A549 (cell line): Measurements from ENCODE around the gene DDB1. TPM values are rescaled to one million over a fixed set of nuclear protein-coding genes. Genes with fewer than 3 reads are reported as not detected.

Experiments used
- ATAC-seq, 2 experiments: fragments of 200-7000 bp in 1 of 2; fragments of >200 bp in 1 of 2; cut with Nextera tagmentation in 1 of 2; cut with Tn5 transposase in 1 of 2; 3 replicates each; pipeline versions ENCODE4 v1.8.0 to v1.9.1; 2018 to 2020; ENCODE audit warnings: mild to moderate bottlenecking in 1 of 2, moderate library complexity in 1 of 2
- CTCF ChIA-PET: fragments of 300-600 bp; sonication (Branson Sonifier 250); formaldehyde crosslinking; extraction: SDS; loops from one replicate; lab custom pipeline; 2021; ENCODE audit warnings: antibody characterized with exemption, inconsistent platforms; lab: Yijun Ruan, JAX
- POLR2A ChIA-PET: fragments of 350-600 bp; formaldehyde crosslinking; extraction: SDS; loops from one replicate; lab custom pipeline; 2021; ENCODE audit warnings: antibody characterized with exemption, inconsistent platforms; lab: Yijun Ruan, JAX
- DNase-seq, 2 experiments: peaks; one replicate each; pipeline versions ENCODE4 v3.0.0 to v3.0.0-alpha.2; 2011 to 2016; ENCODE audit warnings: low read depth in 1 of 2, low spot score in 1 of 2
- FAIRE-seq: peaks from 2 replicates; lab custom pipeline; 2011; peaks lifted over from hg19 to GRCh38; lab: Jason Lieb, UNC
- H3K27ac ChIP-seq, 2 experiments: fragments of >200 bp; sonication (Bioruptor Twin); formaldehyde crosslinking; 3 replicates each; pipeline ENCODE4 v1.5.1; 2016 to 2017
- H3K4me1 ChIP-seq: fragments of >200 bp; sonication (Bioruptor Twin); formaldehyde crosslinking; 3 replicates; pipeline ENCODE4 v1.6.1; 2016
- H3K4me2 ChIP-seq: fragments of >200 bp; sonication (Bioruptor Twin); formaldehyde crosslinking; 3 replicates; pipeline ENCODE4 v1.6.1; 2016
- H3K4me3 ChIP-seq: fragments of >200 bp; sonication (Bioruptor Twin); formaldehyde crosslinking; 3 replicates; pipeline ENCODE4 v1.5.1; 2016
- H3K9me3 ChIP-seq: fragments of >200 bp; sonication (Bioruptor Twin); formaldehyde crosslinking; 3 replicates; pipeline ENCODE4 v1.6.1; 2016
- CBX2 ChIP-seq: fragments of 200-600 bp; sonication (generic); IDR thresholded peaks from 2 replicates; pipeline ENCODE4 v1.6.1; 2016; ENCODE audit warnings: low read depth, mild to moderate bottlenecking, borderline replicate concordance
- CEBPB ChIP-seq, 2 experiments: fragments of >200 bp in 1 of 2; sonication (Bioruptor Twin) in 1 of 2; formaldehyde crosslinking in 1 of 2; IDR thresholded peaks; 2 replicates each; pipeline ENCODE4 v1.6.1; 2012 to 2016
- E2F6 ChIP-seq: IDR thresholded peaks from 2 replicates; pipeline ENCODE4 v1.6.1; 2012; ENCODE audit warnings: low read depth, borderline replicate concordance
- ESRRA ChIP-seq: fragments of 150-350 bp; IDR thresholded peaks from 2 replicates; pipeline ENCODE4 v1.6.1; 2014; ENCODE audit warnings: mild to moderate bottlenecking, low read length, borderline replicate concordance
- FOSB ChIP-seq: fragments of 250-450 bp; sonication (Bioruptor Pico); IDR thresholded peaks from 2 replicates; pipeline ENCODE4 v1.5.0; 2020; ENCODE audit warnings: mild to moderate bottlenecking, moderate library complexity
- FOXS1 ChIP-seq: fragments of 250-450 bp; sonication (Bioruptor Pico); IDR thresholded peaks from 2 replicates; pipeline ENCODE4 v1.5.0; 2020; ENCODE audit warnings: mild to moderate bottlenecking, moderate library complexity
- HDAC2 ChIP-seq: fragments of 200-600 bp; sonication (generic); IDR thresholded peaks from 2 replicates; pipeline ENCODE4 v1.6.1; 2016
- HOXB5 ChIP-seq: fragments of 250-450 bp; sonication (Bioruptor Pico); IDR thresholded peaks from 2 replicates; pipeline ENCODE4 v1.5.0; 2020; ENCODE audit warnings: mild to moderate bottlenecking, moderate library complexity
- JUNB ChIP-seq: fragments of >200 bp; sonication (Bioruptor Twin); formaldehyde crosslinking; IDR thresholded peaks from 2 replicates; pipeline ENCODE4 v1.6.1; 2016
- KDM1A ChIP-seq: fragments of 200-600 bp; sonication (generic); IDR thresholded peaks from 2 replicates; pipeline ENCODE4 v1.6.1; 2016; ENCODE audit warnings: low read depth, mild to moderate bottlenecking
- KDM5A ChIP-seq: fragments of 200-600 bp; sonication (generic); IDR thresholded peaks from 2 replicates; pipeline ENCODE4 v1.6.1; 2016; ENCODE audit warnings: antibody characterized with exemption, mild to moderate bottlenecking
- MAX ChIP-seq: IDR thresholded peaks from 2 replicates; pipeline ENCODE4 v1.6.1; 2012
- MYC ChIP-seq: IDR thresholded peaks from 2 replicates; pipeline ENCODE4 v1.6.1; 2012; ENCODE audit warnings: mild to moderate bottlenecking, inconsistent platforms, low read length, improper control_type of control experiment, borderline replicate concordance
- POLR2A ChIP-seq: IDR thresholded peaks from 2 replicates; pipeline ENCODE4 v1.6.1; 2012; ENCODE audit warnings: mild to moderate bottlenecking, low read length
- POLR2AphosphoS2 ChIP-seq: conservative IDR thresholded peaks from 2 replicates; pipeline ENCODE4 v1.6.1; 2012; ENCODE audit warnings: low read length, improper control_type of control experiment, inconsistent platforms
- RCOR1 ChIP-seq: fragments of 150-350 bp; IDR thresholded peaks from 2 replicates; pipeline ENCODE4 v1.6.1; 2014; ENCODE audit warnings: antibody characterized with exemption, low read length, low read depth
- SREBF2 ChIP-seq: fragments of 450-650 bp; IDR thresholded peaks from 2 replicates; pipeline ENCODE4 v1.6.1; 2014; ENCODE audit warnings: mild to moderate bottlenecking, moderate library complexity
- ZC3H11A ChIP-seq: fragments of 450-650 bp; IDR thresholded peaks from 2 replicates; pipeline ENCODE4 v1.6.1; 2014; ENCODE audit warnings: antibody characterized with exemption, mild to moderate bottlenecking
- ZFP36 ChIP-seq: fragments of 450-650 bp; IDR thresholded peaks from 2 replicates; pipeline ENCODE4 v1.6.1; 2014; ENCODE audit warnings: borderline replicate concordance; ENCODE audit not compliant: partially characterized antibody
- WGBS: methylation state at CpG from one replicate; pipeline ENCODE4 v1.1.6; 2017; ENCODE audit errors: missing lambda C conversion rate; 5-methylcytosine and 5-hydroxymethylcytosine counted together
- polyA plus RNA-seq, 4 experiments: library from polyadenylated mRNA; depleted of rRNA in 3 of 4; stranded (reverse); fragments of >200 nt; fragmentation: RNase III in 1 of 4; extraction: RNeasy Plus Mini Kit Qiagen cat#74134 plus additional on column Dnase treatment in 1 of 4; gene quantifications; 2 replicates in 3 of 4; 3 replicates in 1 of 4; pipeline ENCODE4 v1.2.3, GENCODE V29; 2011 to 2017
- TF ChIP-seq, protein P1 (sequence below): fragments of 250-450 bp; sonication (Bioruptor Pico); IDR thresholded peaks from 2 replicates; pipeline ENCODE4 v1.5.0; 2021; ENCODE audit warnings: mild to moderate bottlenecking, moderate library complexity, borderline replicate concordance
- TF ChIP-seq, protein P2 (sequence below): fragments of >200 bp; sonication (Bioruptor Twin); formaldehyde crosslinking; IDR thresholded peaks from 2 replicates; pipeline ENCODE4 v1.6.1; 2016
- TF ChIP-seq, protein P3 (sequence below): IDR thresholded peaks from 2 replicates; pipeline ENCODE4 v1.6.1; 2012
- TF ChIP-seq, protein P4 (sequence below): fragments of 200-600 bp; sonication (generic); IDR thresholded peaks from 2 replicates; pipeline ENCODE4 v1.6.1; 2016; ENCODE audit warnings: antibody characterized with exemption, mild to moderate bottlenecking, moderate library complexity

The DDB1 gene
- polyA plus RNA-seq, 2 of the 4 experiments (the other 2 are of a cell fraction), result 149 to 222 TPM

DNA sequence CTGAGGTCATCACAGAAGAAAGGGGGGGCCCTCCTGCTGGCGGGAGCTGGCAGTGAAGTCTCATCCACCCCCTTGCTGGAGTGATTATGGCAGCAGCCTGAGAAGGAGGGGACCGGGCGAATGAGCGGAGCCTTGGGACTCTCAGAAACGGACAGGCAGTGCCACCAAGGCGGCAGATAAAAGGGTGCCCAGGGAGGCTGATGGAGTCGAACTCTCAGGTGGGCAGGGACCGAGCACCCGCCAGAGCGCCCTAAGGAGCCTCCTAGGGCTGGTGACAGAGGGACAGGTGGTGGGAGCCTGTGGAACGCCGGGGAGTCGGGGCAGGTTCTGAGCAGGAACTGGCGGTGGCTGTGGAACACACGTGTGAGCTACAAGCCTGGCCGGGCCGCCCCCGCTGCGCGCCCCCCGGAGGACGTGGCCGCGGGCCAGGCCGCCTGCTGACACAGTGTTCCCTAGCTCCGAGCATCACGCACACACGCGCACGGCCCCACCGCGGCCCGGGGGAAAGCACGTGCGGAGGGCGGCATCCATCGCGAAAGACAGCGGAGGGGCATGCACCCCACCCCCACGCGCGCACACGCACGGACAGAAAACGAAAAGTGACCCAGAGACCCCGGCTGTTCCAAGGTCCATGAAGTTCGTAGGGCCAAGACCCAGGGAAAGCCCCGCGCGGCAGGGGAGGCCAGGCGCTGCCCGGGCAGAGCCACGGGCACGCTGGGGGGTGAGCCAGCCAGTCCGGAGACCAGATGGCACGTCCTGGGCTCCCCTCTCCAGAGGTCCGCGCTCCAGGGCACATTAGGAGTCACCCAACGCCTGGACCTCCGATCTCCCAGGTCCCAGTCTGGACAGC is 38.8 kb downstream of the DDB1 start:
- DNase-seq, result peak; percentile 33 to 67
- TF ChIP-seq E2F6, result peak; percentile 45; the same call in 1 of the 2 replicates
- peak; percentile 84 for TF ChIP-seq MAX
- TF ChIP-seq ZFP36, result no peak
- peak overlapping the region; percentile 100 for H3K4me2 ChIP-seq
- H3K4me1 ChIP-seq, result peaks cover 14% of the 10 kb centered on the region; the same call in 1 of the 3 replicates
- CTCF ChIA-PET, result interaction anchor here (0.5 to 2.8 kb wide), 19 partner anchors 10 to 463 kb away, joined by 3 to 28 read pairs (median 3); no protein-coding TSS in a partner anchor
- H3K4me3 ChIP-seq, result peak overlapping the region; percentile 61
- FAIRE-seq, result no peak
- POLR2A ChIA-PET, result interaction anchor here (0.7 to 2.1 kb wide), 7 partner anchors 12 to 463 kb away, joined by 3 to 15 read pairs (median 4); partner anchors contain the start of genes CYB561A3, DDB1, TKFC and TMEM138
- 17% methylated on average over 27 of the region's 60 CpGs for WGBS
- peak; percentile 74 to 80 for ATAC-seq
- H3K27ac ChIP-seq, result peak overlapping the region; percentile 81 to 87
- no peaks in the 10 kb centered on the region for H3K9me3 ChIP-seq

DNA sequence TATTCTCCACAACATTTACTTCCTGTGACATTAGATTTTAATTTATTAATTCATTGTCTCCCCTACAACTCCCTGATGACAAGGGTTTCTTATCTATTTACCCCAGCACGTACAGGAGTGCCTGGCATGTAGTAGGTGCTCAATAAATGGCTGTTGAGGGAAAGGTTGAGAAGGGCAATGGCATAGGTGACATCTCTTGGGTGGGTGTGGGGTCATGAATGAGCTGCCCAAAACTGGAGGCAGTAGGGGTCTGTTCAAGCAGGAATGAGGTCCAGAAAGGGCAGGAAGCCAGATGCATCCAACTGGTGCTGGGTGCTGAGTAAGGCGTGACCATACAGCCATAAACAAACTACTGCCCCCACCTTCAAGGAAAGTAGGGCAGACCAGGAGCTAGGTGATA is 40.5 kb downstream of the DDB1 start:
- POLR2A ChIA-PET, result no interaction called here
- 90% methylated on average over 2 of the region's 2 CpGs for WGBS
- H3K4me1 ChIP-seq, result peaks cover 10% of the 10 kb centered on the region; the same call in 1 of the 3 replicates
- H3K4me2 ChIP-seq, result no peak overlapping the region
- H3K4me3 ChIP-seq, result no peak overlapping the region
- no peak overlapping the region for H3K27ac ChIP-seq
- TF ChIP-seq ZC3H11A (no peak), HDAC2 (no peak), ZFP36 (no peak), FOSB (CRISPR knock-in tag) (no peak), CBX2 (no peak), KDM1A (no peak), JUNB (no peak), HOXB5 (CRISPR knock-in tag) (no peak), MYC (no peak)
- TF ChIP-seq, protein P1, sequence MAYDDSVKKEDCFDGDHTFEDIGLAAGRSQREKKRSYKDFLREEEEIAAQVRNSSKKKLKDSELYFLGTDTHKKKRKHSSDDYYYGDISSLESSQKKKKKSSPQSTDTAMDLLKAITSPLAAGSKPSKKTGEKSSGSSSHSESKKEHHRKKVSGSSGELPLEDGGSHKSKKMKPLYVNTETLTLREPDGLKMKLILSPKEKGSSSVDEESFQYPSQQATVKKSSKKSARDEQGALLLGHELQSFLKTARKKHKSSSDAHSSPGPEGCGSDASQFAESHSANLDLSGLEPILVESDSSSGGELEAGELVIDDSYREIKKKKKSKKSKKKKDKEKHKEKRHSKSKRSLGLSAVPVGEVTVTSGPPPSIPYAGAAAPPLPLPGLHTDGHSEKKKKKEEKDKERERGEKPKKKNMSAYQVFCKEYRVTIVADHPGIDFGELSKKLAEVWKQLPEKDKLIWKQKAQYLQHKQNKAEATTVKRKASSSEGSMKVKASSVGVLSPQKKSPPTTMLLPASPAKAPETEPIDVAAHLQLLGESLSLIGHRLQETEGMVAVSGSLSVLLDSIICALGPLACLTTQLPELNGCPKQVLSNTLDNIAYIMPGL (CRISPR knock-in tag), result no peak
- TF ChIP-seq, protein P2, sequence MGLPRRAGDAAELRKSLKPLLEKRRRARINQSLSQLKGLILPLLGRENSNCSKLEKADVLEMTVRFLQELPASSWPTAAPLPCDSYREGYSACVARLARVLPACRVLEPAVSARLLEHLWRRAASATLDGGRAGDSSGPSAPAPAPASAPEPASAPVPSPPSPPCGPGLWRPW, result no peak
- DNase-seq, result no peak
- no peaks in the 10 kb centered on the region for H3K9me3 ChIP-seq
- FAIRE-seq, result no peak
- no peak for ATAC-seq
- CTCF ChIA-PET, result interaction anchor here (0.8 to 2.5 kb wide), 3 partner anchors 9 to 138 kb away, joined by 3 to 8 read pairs (median 4); no protein-coding TSS in a partner anchor

- WGBS, result 74% methylated on average over 11 of the region's 12 CpGs
- peaks cover 9% of the 10 kb centered on the region; the same call in 1 of the 3 replicates for H3K4me1 ChIP-seq
- FAIRE-seq (no peak), DNase-seq (no peak), ATAC-seq (peak in 1 of 2 experiments; percentile 16; a peak in 1 of 6 replicates)
- no peaks in the 10 kb centered on the region for H3K9me3 ChIP-seq
- no peak overlapping the region for H3K4me2 ChIP-seq
- no peak overlapping the region for H3K27ac ChIP-seq
- POLR2A ChIA-PET, result no interaction called here
- CTCF ChIA-PET, result interaction anchor here (0.6 to 1.2 kb wide), 5 partner anchors 8 to 45 kb away, joined by 3 to 4 read pairs (median 3); no protein-coding TSS in a partner anchor
- no peak overlapping the region for H3K4me3 ChIP-seq
- TF ChIP-seq POLR2AphosphoS2 (no peak), SREBF2 (no peak), POLR2A (no peak), RCOR1 (no peak), CEBPB (IDR thresholded peaks at IDR 0.05) (no peak), FOXS1 (CRISPR knock-in tag) (no peak), KDM5A (no peak), ESRRA (no peak)
- TF ChIP-seq, protein P3, sequence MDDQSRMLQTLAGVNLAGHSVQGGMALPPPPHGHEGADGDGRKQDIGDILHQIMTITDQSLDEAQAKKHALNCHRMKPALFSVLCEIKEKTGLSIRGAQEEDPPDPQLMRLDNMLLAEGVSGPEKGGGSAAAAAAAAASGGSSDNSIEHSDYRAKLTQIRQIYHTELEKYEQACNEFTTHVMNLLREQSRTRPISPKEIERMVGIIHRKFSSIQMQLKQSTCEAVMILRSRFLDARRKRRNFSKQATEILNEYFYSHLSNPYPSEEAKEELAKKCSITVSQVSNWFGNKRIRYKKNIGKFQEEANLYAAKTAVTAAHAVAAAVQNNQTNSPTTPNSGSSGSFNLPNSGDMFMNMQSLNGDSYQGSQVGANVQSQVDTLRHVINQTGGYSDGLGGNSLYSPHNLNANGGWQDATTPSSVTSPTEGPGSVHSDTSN, result no peak
- TF ChIP-seq, protein P4, sequence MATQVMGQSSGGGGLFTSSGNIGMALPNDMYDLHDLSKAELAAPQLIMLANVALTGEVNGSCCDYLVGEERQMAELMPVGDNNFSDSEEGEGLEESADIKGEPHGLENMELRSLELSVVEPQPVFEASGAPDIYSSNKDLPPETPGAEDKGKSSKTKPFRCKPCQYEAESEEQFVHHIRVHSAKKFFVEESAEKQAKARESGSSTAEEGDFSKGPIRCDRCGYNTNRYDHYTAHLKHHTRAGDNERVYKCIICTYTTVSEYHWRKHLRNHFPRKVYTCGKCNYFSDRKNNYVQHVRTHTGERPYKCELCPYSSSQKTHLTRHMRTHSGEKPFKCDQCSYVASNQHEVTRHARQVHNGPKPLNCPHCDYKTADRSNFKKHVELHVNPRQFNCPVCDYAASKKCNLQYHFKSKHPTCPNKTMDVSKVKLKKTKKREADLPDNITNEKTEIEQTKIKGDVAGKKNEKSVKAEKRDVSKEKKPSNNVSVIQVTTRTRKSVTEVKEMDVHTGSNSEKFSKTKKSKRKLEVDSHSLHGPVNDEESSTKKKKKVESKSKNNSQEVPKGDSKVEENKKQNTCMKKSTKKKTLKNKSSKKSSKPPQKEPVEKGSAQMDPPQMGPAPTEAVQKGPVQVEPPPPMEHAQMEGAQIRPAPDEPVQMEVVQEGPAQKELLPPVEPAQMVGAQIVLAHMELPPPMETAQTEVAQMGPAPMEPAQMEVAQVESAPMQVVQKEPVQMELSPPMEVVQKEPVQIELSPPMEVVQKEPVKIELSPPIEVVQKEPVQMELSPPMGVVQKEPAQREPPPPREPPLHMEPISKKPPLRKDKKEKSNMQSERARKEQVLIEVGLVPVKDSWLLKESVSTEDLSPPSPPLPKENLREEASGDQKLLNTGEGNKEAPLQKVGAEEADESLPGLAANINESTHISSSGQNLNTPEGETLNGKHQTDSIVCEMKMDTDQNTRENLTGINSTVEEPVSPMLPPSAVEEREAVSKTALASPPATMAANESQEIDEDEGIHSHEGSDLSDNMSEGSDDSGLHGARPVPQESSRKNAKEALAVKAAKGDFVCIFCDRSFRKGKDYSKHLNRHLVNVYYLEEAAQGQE, result no peak
These were observed 41.8 kb downstream of the DDB1 start for GRCh38 chr11:61290905-61291690.
